Measurements from ENCODE around the gene IARS2.

DNA sequence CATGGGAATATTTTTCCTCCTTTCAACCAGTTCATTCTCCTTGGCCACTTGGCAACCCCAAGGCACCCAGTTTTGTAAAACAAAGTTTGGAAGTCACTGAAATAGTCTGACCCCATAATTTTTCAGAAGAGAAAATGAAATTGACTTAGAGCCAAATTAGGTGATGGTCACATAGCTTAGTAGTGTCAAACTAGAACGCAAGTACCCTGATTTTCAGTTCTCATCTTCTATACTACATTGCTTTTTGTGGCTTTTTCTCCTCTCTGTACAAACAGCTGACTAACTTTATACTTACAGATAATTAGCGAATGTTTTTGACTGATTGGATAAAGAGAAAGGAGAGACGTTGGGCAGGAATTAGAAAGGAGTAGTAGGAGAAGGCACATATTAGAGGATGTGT is 33.1 kb downstream of the IARS2 start:
- TF ChIP-seq, protein P1, sequence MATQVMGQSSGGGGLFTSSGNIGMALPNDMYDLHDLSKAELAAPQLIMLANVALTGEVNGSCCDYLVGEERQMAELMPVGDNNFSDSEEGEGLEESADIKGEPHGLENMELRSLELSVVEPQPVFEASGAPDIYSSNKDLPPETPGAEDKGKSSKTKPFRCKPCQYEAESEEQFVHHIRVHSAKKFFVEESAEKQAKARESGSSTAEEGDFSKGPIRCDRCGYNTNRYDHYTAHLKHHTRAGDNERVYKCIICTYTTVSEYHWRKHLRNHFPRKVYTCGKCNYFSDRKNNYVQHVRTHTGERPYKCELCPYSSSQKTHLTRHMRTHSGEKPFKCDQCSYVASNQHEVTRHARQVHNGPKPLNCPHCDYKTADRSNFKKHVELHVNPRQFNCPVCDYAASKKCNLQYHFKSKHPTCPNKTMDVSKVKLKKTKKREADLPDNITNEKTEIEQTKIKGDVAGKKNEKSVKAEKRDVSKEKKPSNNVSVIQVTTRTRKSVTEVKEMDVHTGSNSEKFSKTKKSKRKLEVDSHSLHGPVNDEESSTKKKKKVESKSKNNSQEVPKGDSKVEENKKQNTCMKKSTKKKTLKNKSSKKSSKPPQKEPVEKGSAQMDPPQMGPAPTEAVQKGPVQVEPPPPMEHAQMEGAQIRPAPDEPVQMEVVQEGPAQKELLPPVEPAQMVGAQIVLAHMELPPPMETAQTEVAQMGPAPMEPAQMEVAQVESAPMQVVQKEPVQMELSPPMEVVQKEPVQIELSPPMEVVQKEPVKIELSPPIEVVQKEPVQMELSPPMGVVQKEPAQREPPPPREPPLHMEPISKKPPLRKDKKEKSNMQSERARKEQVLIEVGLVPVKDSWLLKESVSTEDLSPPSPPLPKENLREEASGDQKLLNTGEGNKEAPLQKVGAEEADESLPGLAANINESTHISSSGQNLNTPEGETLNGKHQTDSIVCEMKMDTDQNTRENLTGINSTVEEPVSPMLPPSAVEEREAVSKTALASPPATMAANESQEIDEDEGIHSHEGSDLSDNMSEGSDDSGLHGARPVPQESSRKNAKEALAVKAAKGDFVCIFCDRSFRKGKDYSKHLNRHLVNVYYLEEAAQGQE (IDR thresholded peaks at IDR 0.05; ENCODE audit: low read depth) = no peak
- TF ChIP-seq, protein P2, sequence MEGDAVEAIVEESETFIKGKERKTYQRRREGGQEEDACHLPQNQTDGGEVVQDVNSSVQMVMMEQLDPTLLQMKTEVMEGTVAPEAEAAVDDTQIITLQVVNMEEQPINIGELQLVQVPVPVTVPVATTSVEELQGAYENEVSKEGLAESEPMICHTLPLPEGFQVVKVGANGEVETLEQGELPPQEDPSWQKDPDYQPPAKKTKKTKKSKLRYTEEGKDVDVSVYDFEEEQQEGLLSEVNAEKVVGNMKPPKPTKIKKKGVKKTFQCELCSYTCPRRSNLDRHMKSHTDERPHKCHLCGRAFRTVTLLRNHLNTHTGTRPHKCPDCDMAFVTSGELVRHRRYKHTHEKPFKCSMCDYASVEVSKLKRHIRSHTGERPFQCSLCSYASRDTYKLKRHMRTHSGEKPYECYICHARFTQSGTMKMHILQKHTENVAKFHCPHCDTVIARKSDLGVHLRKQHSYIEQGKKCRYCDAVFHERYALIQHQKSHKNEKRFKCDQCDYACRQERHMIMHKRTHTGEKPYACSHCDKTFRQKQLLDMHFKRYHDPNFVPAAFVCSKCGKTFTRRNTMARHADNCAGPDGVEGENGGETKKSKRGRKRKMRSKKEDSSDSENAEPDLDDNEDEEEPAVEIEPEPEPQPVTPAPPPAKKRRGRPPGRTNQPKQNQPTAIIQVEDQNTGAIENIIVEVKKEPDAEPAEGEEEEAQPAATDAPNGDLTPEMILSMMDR (IDR thresholded peaks at IDR 0.05 in 2 of 3, conservative IDR thresholded peaks at IDR 0.05 in 1 of 3; ENCODE audit: borderline replicate concordance in 1 of 3, insufficient read depth in 1 of 3, low read depth in 2 of 3, low read length in 2 of 3) = no peak
- TF ChIP-seq POLR2A (IDR thresholded peaks at IDR 0.05; ENCODE audit: borderline replicate concordance, extremely low read depth, insufficient read depth, insufficient read length) = no peak
- TF ChIP-seq EZH2 (IDR thresholded peaks at IDR 0.05) = no peak
